GM12801 (cell line): ENCODE results near the gene P2RY14.

Experiments
- TF ChIP-seq, protein P1 (sequence below): IDR thresholded peaks from one replicate; pipeline ENCODE4 v1.5.1; 2011; ENCODE audit warnings: control low read depth; ENCODE audit not compliant: insufficient read length; ENCODE audit errors: extremely low read depth

P2RY14 gene

DNA sequence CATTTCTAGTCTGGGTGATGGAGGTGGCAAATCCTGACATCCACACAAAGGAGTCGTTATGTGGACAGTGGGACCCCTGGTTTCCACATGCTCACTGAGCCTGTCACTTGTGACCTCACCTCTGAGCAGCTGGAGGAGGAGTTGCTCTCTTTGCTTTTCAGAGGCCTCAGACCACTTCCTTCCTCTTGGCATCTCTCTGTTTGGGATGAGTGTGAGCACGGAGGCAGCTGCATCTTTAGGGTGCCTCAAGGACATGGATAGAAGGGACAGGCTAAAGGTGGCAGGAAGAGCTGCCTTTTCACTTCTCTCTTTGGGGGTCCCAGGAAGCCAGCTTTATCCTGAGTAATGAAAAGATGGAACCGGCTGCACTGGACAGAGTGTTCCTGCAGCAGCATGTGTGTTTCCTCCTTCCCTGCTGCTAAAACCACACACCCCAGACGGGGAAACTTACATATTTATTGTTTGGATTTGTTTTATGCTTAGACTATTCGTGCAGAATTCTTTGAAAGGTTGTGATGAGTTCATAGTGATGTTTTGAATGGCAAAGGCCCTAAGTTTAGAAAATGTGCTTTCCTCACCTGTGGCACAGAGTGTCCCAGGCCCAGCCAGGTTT lies 107.1 kb downstream of the P2RY14 start:
- TF ChIP-seq, protein P1, sequence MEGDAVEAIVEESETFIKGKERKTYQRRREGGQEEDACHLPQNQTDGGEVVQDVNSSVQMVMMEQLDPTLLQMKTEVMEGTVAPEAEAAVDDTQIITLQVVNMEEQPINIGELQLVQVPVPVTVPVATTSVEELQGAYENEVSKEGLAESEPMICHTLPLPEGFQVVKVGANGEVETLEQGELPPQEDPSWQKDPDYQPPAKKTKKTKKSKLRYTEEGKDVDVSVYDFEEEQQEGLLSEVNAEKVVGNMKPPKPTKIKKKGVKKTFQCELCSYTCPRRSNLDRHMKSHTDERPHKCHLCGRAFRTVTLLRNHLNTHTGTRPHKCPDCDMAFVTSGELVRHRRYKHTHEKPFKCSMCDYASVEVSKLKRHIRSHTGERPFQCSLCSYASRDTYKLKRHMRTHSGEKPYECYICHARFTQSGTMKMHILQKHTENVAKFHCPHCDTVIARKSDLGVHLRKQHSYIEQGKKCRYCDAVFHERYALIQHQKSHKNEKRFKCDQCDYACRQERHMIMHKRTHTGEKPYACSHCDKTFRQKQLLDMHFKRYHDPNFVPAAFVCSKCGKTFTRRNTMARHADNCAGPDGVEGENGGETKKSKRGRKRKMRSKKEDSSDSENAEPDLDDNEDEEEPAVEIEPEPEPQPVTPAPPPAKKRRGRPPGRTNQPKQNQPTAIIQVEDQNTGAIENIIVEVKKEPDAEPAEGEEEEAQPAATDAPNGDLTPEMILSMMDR: no peak

DNA sequence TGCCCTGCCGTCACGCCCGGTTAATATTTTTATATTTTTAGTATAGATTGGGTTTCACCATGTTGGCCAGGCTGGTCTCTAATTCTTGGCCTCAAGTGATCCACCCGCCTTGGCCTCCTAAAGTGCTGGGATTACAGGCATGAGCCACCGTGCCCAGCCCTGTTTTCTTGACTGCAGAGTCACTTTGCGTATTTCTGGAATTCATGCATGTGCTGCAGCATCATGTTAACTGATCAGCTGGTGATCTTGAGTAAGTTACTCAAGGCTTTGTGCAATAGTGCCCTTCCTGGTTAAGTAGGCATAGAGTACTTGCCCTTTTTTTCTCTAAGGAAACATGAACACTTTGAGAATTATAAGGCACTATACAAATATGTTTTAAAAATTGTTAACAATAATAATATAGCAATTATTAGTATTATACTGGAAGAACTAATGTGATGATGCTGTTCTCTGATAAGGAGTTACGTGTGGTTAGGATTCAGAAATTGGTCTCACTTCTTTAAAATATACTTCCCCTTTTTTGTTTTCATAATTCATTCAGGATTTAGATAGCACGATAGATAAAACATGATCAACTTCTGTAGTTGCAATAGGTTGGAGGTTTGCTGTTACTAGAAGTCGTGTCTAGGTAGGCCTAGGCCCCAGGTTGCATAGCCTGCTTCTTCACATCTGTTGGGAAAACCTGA lies 108.9 kb downstream of the P2RY14 start:
- TF ChIP-seq, protein P1: no peak

DNA sequence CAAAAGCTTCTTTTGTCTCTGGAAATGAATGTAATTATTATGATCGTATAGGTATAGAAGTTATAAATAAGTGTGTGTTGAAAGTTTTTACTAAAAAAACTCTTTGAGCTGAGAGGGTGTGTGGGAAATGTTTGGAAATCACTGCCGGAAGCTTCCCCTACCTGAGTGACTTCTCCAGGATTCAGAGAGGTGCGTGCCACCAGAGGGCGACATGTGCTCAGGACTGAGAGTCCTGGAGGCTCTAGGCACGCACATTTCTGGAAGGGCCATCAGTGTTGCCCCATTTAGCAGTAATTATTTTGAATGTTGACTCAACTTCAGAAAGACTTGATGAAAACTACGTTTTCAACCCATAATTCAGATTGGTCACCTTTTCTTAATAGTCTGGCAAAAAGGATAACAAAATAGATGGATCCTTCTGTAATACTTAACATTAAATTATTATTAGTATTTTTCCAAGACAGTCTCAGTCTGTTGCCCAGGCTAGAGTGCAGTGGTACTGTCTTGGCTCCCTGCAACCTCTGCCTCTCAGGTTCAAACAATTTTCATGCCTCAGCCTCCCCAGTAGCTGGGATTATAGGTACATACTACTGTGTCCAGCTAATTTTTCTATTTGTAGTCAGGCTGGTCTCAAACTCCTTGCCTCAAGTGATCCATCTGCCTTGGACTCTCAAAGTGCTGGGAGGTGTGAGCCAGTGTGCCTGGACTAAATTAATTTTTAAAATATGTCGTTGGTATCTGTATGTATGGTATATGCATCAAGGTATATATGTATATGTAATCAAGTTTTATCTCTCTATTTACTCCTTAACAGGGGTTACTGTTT lies 109.9 kb downstream of the P2RY14 start:
- TF ChIP-seq, protein P1: peak; percentile 54

DNA sequence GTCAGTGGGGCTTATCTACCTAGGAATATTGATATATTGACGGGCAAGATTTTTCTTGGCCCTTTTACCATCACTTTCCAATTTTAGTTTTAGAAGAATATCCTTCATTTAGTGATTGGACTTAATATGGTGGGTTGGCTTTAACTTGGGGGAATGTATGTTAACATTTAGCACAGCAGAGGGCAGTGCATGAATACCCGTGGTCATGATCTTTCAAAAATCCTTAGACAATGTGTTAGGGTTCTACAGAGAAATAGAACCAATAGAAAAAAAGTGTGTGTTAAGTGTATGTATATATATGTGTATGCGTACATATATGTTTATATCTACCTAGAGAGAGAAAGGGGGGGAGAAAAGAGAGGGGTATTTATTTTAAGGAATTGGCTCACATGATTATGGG lies 112.2 kb downstream of the P2RY14 start:
- TF ChIP-seq, protein P1: no peak

DNA sequence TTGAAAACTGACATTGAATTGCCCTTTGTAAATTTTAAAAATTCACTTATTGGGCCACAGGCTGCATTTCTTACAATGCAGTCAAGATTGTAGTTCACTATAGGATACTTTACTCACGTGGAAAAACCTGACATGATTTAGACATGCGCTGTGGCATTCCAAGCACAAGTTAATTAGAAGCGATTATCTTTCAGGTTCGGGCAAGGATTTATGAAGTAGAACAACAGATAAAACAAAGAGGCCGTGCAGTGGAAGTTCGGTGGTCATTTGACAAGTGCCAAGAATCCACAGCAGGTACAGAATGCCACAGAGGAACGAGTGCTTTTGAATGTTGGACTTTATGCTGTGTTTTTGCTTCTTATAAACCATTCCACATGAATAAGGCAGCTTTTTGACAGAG lies 113.1 kb downstream of the P2RY14 start:
- TF ChIP-seq, protein P1: no peak
